K562 (cell line): ENCODE measurements around the gene ANP32B. TPM values are rescaled to one million over a fixed set of nuclear protein-coding genes. Genes with fewer than 3 reads are reported as not detected.
A peak's percentile ranks its signal among the peaks of the same experiment; 100 is the strongest.
"Not testable (repeated sequence)": the region's sequence is repeated elsewhere in the genome, so short reads cannot be mapped to it uniquely, and the experiment has no call there.

Source experiments
- ATAC-seq: fragments of 200-7000 bp; cut with Tn5 transposase; 3 replicates; pipeline ENCODE4 v1.9.1; 2020; ENCODE audit warnings: moderate library complexity
- BruUV-seq: library from RNA; stranded (reverse); fragments of 400-500 nt; replicated peaks from 2 replicates; lab custom pipeline; 2021; lab: Mats Ljungman, UMichigan
- CTCF ChIA-PET: fragments of 300-600 bp; formaldehyde crosslinking; extraction: SDS; loops from one replicate; lab custom pipeline; 2021; ENCODE audit warnings: low intra/inter-chr PET ratio; lab: Yijun Ruan, JAX
- POLR2A ChIA-PET: fragments of 300-600, 350-650 bp; sonication (Branson Sonifier 250); formaldehyde crosslinking; extraction: SDS; loops from one replicate; lab custom pipeline; 2021; ENCODE audit warnings: antibody characterized with exemption, inconsistent platforms; lab: Yijun Ruan, JAX
- DNase-seq, 4 experiments: peaks; one replicate each; pipeline versions ENCODE4 v3.0.0 to v3.0.0-alpha.2; 2011 to 2018; ENCODE audit warnings: low spot score in 3 of 4, mixed read lengths in 3 of 4; ENCODE audit errors: extremely low read depth in 1 of 4
- FAIRE-seq: peaks from 2 replicates; lab custom pipeline; 2011; peaks lifted over from hg19 to GRCh38; lab: Jason Lieb, UNC
- H2AFZ ChIP-seq: 2 replicates; pipeline ENCODE4 v1.6.0; 2011; ENCODE audit warnings: low read depth, low read length, control low read depth, inconsistent platforms
- H3K27ac ChIP-seq: fragments of 200-600 bp; 3 replicates; pipeline ENCODE4 v1.8.0; 2011; ENCODE audit warnings: low read depth, mild to moderate bottlenecking, control low read depth, inconsistent platforms, low read length, moderate library complexity, mixed read lengths; ENCODE audit errors: extremely low read depth
- H3K27me3 ChIP-seq, 2 experiments: fragments of 300-600 bp in 1 of 2; 2 replicates in 1 of 2; 3 replicates in 1 of 2; pipeline versions ENCODE4 v1.6.0 to v1.8.0; 2011; ENCODE audit warnings: inconsistent platforms in 2 of 2, low read length in 2 of 2, mild to moderate bottlenecking in 1 of 2, mixed read lengths in 1 of 2, moderate library complexity in 1 of 2; ENCODE audit not compliant: control insufficient read depth in 2 of 2, insufficient read depth in 2 of 2
- H3K36me3 ChIP-seq: fragments of 300-600 bp; 3 replicates; pipeline ENCODE4 v1.8.0; 2011; ENCODE audit warnings: mild to moderate bottlenecking, low read length, inconsistent platforms; ENCODE audit not compliant: control insufficient read depth, insufficient read depth
- H3K4me1 ChIP-seq, 2 experiments: fragments of 200-600 bp in 1 of 2; replicated peaks in 1 of 2; 2 replicates in 1 of 2; 3 replicates in 1 of 2; pipeline versions ENCODE4 v1.5.1 to v1.8.0; 2011; ENCODE audit warnings: inconsistent platforms in 2 of 2, low read length in 2 of 2, mild to moderate bottlenecking in 1 of 2, mixed read lengths in 1 of 2, moderate library complexity in 1 of 2; ENCODE audit not compliant: control insufficient read depth in 2 of 2, insufficient read depth in 2 of 2
- H3K4me2 ChIP-seq: 2 replicates; pipeline ENCODE4 v1.6.1; 2011; ENCODE audit warnings: low read length, control low read depth, inconsistent platforms, mixed read lengths; ENCODE audit not compliant: insufficient read depth
- H3K4me3 ChIP-seq: fragments of 200-600 bp; sonication (generic), shearing (Covaris generic); 2 replicates; pipeline ENCODE4 v1.5.1; 2016; ENCODE audit warnings: control low read depth, inconsistent platforms
- H3K79me2 ChIP-seq: fragments of 200-600 bp; 3 replicates; pipeline ENCODE4 v1.8.0; 2011; ENCODE audit warnings: low read length, inconsistent platforms; ENCODE audit not compliant: control insufficient read depth, insufficient read depth
- H3K9ac ChIP-seq, 2 experiments: 2 replicates each; pipeline versions ENCODE4 v1.6.0 to v1.6.1; 2011; ENCODE audit warnings: low read depth in 2 of 2, low read length in 2 of 2, control low read depth in 1 of 2, inconsistent platforms in 1 of 2, mild to moderate bottlenecking in 1 of 2, mixed read lengths in 1 of 2; ENCODE audit not compliant: insufficient read depth in 1 of 2
- H3K9me1 ChIP-seq: one replicate; pipeline ENCODE4 v1.6.0; 2011; ENCODE audit warnings: inconsistent platforms, mild to moderate bottlenecking, low read length, moderate library complexity; ENCODE audit not compliant: control insufficient read depth, insufficient read depth
- H3K9me3 ChIP-seq: replicated peaks from 2 replicates; pipeline ENCODE4 v1.5.1; 2011; ENCODE audit warnings: low read depth, low read length, inconsistent platforms; ENCODE audit not compliant: control insufficient read depth, insufficient read depth
- H4K20me1 ChIP-seq: replicated peaks from 2 replicates; pipeline ENCODE4 v1.6.1; 2011; ENCODE audit warnings: low read length, inconsistent platforms, mixed read lengths; ENCODE audit not compliant: control insufficient read depth, insufficient read depth
- ARID1B ChIP-seq: fragments of 450-650 bp; IDR thresholded peaks from 2 replicates; pipeline ENCODE4 v1.6.1; 2016; ENCODE audit warnings: antibody characterized with exemption, mild to moderate bottlenecking, inconsistent platforms
- ATF3 ChIP-seq, 2 experiments: fragments of 450-650 bp in 1 of 2; sonication (generic) in 1 of 2; formaldehyde crosslinking in 1 of 2; IDR thresholded peaks in 1 of 2; conservative IDR thresholded peaks in 1 of 2; 2 replicates each; pipeline versions ENCODE4 v1.6.1 to v1.8.1; 2016 to 2023; ENCODE audit warnings: mild to moderate bottlenecking in 2 of 2, moderate library complexity in 2 of 2, inconsistent platforms in 1 of 2, missing genetic modification reagents in 1 of 2
- ATF7 ChIP-seq: fragments of 450-650 bp; IDR thresholded peaks from 2 replicates; pipeline ENCODE4 v1.7.1; 2014; ENCODE audit warnings: mild to moderate bottlenecking, moderate library complexity
- KDM1A ChIP-seq, 2 experiments: fragments of 450-650 bp; IDR thresholded peaks; 2 replicates each; pipeline ENCODE4 v1.6.1; 2016; ENCODE audit warnings: mild to moderate bottlenecking in 2 of 2
- MTA1 ChIP-seq: fragments of 450-650 bp; IDR thresholded peaks from 2 replicates; pipeline ENCODE4 v1.6.1; 2017; ENCODE audit warnings: borderline replicate concordance
- RBM25 ChIP-seq: fragments of 200-400 bp; formaldehyde crosslinking; IDR thresholded peaks from 2 replicates; pipeline ENCODE4 v1.6.1; 2018; ENCODE audit warnings: low read length, low read depth, moderate library complexity; ENCODE audit not compliant: severe bottlenecking
- SMARCC2 ChIP-seq: fragments of 450-650 bp; IDR thresholded peaks from 2 replicates; pipeline ENCODE4 v1.6.1; 2017; ENCODE audit warnings: antibody characterized with exemption, moderate library complexity, mild to moderate bottlenecking, low read depth
- SMARCE1 ChIP-seq: fragments of 450-650 bp; IDR thresholded peaks from 2 replicates; pipeline ENCODE4 v1.7.1; 2016; ENCODE audit warnings: mild to moderate bottlenecking
- SOX6 ChIP-seq: fragments of 450-650 bp; IDR thresholded peaks from 2 replicates; pipeline ENCODE4 v1.6.1; 2014; ENCODE audit warnings: mild to moderate bottlenecking
- ZNF146 ChIP-seq: IDR thresholded peaks from one replicate; pipeline ENCODE4 v1.6.1; 2018; ENCODE audit warnings: missing compliant biosample characterization; ENCODE audit not compliant: unreplicated experiment
- WGBS: fragments of 100-300 bp; shearing (Covaris generic); methylation state at CpG from one replicate; pipeline ENCODE4 v1.1.6; 2016; ENCODE audit warnings: low coverage, mixed read lengths; ENCODE audit not compliant: insufficient coverage; ENCODE audit errors: missing lambda C conversion rate; 5-methylcytosine and 5-hydroxymethylcytosine counted together
- in situ Hi-C: fragments of 300-500 bp; cut with MboI; formaldehyde crosslinking; loops from 4 replicates; pipeline ENCODE4 v1.15.0; 2018; ENCODE audit warnings: inconsistent platforms, mixed read lengths
- intact Hi-C: fragments of 100-400 bp; cut with micrococcal nuclease; formaldehyde crosslinking; loops from 2 replicates; pipeline ENCODE4 v1.14.2; 2022
- polyA plus RNA-seq, 8 experiments: library from polyadenylated mRNA; depleted of rRNA in 4 of 8; stranded (reverse) in 5 of 8; unstranded in 3 of 8; fragments of >200 nt; fragmentation: Nextera tagmentation in 2 of 8; fragmentation: Illumina TruSeq in 1 of 8; extraction: Ambion mirVana in 2 of 8; extraction: Trizol in 1 of 8; gene quantifications; 2 replicates each; pipeline versions ENCODE4 v1.2.1 to v1.2.3, GENCODE V29; 2011 to 2014; ENCODE audit warnings: inconsistent platforms in 1 of 8, missing spikeins in 1 of 8
- total RNA-seq, 7 experiments: library from RNA; depleted of rRNA in 6 of 7; stranded (reverse); fragments of >200 nt in 6 of 7; fragmentation: Illumina TruSeq in 2 of 7; extraction: Trizol in 2 of 7; gene quantifications; 2 replicates each; pipeline versions ENCODE4 v1.2.1 to v1.2.3, GENCODE V29; 2011 to 2021; ENCODE audit warnings: low replicate concordance in 1 of 7

Gene ANP32B
- total and polyA plus RNA-seq, 9 of the 15 experiments (the other 6 are each of a cell fraction or from before 2014, with no cell fraction given), result 68.9 to 815 (median 141) TPM

GRCh38 chr9:97945470-97945869 is 37.7 kb upstream of the ANP32B start:
- H4K20me1 ChIP-seq, H3K9me1 ChIP-seq, H3K4me2 ChIP-seq, H3K27me3 ChIP-seq, H3K27ac ChIP-seq, H3K9ac ChIP-seq, H2AFZ ChIP-seq, BruUV-seq, H3K36me3 ChIP-seq, CTCF ChIA-PET, in situ Hi-C loops, FAIRE-seq, intact Hi-C loops, DNase-seq, H3K9me3 ChIP-seq, H3K4me3 ChIP-seq, ATAC-seq: not testable (repeated sequence)
- Histone ChIP-seq H3K4me1 (peaks cover 34 to 42% of the 10 kb centered on the region in 2 experiments; a peak in 4 of 5 replicates), H3K79me2 (peaks cover 18% of the 10 kb centered on the region)
- 90% methylated on average over 2 of the region's 2 CpGs for WGBS
- POLR2A ChIA-PET, result interaction anchor here (1.2 to 1.6 kb wide), 2 partner anchors 16 to 42 kb away, joined by 3 to 4 read pairs; no protein-coding TSS in a partner anchor
- peak in 1 of 2 experiments; percentile 30; a peak in 1 of 4 replicates for TF ChIP-seq KDM1A (IDR thresholded peaks at IDR 0.05)
- peak; percentile 47 for TF ChIP-seq RBM25
- peak; percentile 98 for TF ChIP-seq ZNF146 (CRISPR knock-in tag)

- H4K20me1 ChIP-seq; H2AFZ ChIP-seq; in situ Hi-C loops; H3K79me2 ChIP-seq; H3K9ac ChIP-seq; H3K4me3 ChIP-seq; BruUV-seq; FAIRE-seq; intact Hi-C loops; H3K36me3 ChIP-seq; ATAC-seq; H3K27me3 ChIP-seq; H3K9me3 ChIP-seq; H3K4me2 ChIP-seq; H3K27ac ChIP-seq; DNase-seq; H3K9me1 ChIP-seq; CTCF ChIA-PET; TF ChIP-seq ATF3 (CRISPR knock-in tag; conservative IDR thresholded peaks at IDR 0.05): not testable (repeated sequence)
- POLR2A ChIA-PET, result interaction anchor here (1.0 kb wide), 1 partner anchor 16 kb away, joined by 3 read pairs; no protein-coding TSS in a partner anchor
- H3K4me1 ChIP-seq, result peaks cover 18 to 26% of the 10 kb centered on the region in 2 experiments; a peak in 4 of 5 replicates
- TF ChIP-seq ARID1B (peak; percentile 28; the same call in 1 of the 2 replicates), ATF3 (IDR thresholded peaks at IDR 0.05) (peak; percentile 84), SOX6 (peak; percentile 86), ATF7 (peak; percentile 98), SMARCC2 (peak; percentile 17; the same call in 1 of the 2 replicates), SMARCE1 (peak; percentile 77; the same call in 1 of the 2 replicates), MTA1 (peak; percentile 44; the same call in 1 of the 2 replicates)
- WGBS, result no CpG with 5 or more reads among the region's 2 CpGs
Observed at GRCh38 chr9:97947094-97947493, 36.0 kb upstream of the ANP32B start.
